AG09309 (cell line): ENCODE measurements around the gene GUCA2B.

Source experiments
- DNase-seq: peaks from one replicate; pipeline ENCODE4 v3.0.0-alpha.2; 2010; ENCODE audit warnings: low read depth
- H3K4me3 ChIP-seq: 2 replicates; pipeline ENCODE4 v1.5.1; 2011; ENCODE audit warnings: mild to moderate bottlenecking, low read depth, low read length, moderate library complexity; ENCODE audit not compliant: control insufficient read depth
- CTCF ChIP-seq: IDR thresholded peaks from 2 replicates; pipeline ENCODE4 v1.5.1; 2011; ENCODE audit warnings: mild to moderate bottlenecking, low read depth, low read length, inconsistent platforms; ENCODE audit not compliant: insufficient read depth, control insufficient read depth; ENCODE audit errors: missing control alignments

The GUCA2B gene

DNA sequence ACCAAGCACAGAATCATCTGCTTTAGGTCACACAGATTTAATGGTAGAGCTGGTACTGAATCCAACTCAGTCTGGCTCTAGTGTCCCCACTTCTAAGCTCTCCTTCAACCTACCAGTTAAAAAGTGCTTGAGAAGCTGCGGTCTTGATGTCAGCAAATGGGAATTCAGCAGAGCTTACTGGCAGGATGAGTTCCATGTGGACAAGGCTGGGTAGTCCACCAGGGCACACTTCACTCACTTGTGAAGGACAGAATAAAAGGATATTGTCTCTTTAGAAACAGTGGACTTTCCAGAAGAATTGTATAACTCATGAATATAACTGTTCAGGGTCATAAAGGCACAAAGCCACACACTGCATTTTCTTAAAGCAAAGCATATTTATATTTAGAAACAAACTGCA, 35.1 kb upstream of the GUCA2B start:
- DNase-seq = no peak
- H3K4me3 ChIP-seq = no peak overlapping the region
- no peak for TF ChIP-seq CTCF

DNA sequence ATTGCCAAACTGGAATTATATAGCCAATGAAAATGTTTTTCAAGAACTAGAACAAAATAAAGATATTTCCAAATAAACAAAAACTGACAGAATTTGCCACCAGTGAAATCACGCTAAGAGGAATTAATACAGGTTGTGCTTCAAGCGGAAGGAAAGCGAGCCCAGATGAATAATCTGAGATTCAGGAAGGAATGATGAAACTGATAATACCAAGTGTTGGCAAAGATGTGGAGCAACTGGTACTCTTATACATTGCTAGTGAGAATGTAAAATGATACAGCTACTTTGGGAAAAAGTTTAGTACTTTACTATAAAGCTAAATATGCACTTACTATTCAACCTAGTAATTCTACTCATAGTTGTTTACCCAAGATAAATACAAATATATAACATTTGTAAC, 30.8 kb upstream of the GUCA2B start:
- TF ChIP-seq CTCF = no peak
- H3K4me3 ChIP-seq = no peak overlapping the region
- DNase-seq = no peak

DNA sequence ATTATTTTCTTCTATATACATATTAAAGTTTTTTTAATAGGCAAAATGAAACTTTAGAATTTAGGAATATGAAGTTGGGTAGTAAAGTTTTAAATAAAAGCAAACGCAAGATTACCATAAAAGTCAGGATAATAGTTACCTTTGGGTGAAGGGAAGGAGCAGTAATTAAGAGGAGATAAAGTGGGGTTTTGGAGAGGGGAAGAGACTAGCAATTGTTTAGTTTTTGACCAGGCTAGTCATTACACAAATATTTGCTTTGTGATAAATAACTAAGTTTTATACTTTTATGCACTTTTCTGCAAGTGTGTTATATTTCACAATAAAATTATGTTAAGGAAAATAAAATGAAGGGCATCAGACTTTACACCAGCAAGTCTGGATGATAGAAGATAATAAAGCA, 27.7 kb upstream of the GUCA2B start:
- no peak for DNase-seq
- no peak overlapping the region for H3K4me3 ChIP-seq
- TF ChIP-seq CTCF = no peak

- no peak for DNase-seq
- TF ChIP-seq CTCF = no peak
- H3K4me3 ChIP-seq = no peak overlapping the region
Measured at GRCh38 chr1:42127767-42128166, 25.4 kb upstream of the GUCA2B start.

- H3K4me3 ChIP-seq = no peak overlapping the region
- no peak for TF ChIP-seq CTCF
- no peak for DNase-seq
Measured at GRCh38 chr1:42128499-42128898, 24.7 kb upstream of the GUCA2B start.

DNA sequence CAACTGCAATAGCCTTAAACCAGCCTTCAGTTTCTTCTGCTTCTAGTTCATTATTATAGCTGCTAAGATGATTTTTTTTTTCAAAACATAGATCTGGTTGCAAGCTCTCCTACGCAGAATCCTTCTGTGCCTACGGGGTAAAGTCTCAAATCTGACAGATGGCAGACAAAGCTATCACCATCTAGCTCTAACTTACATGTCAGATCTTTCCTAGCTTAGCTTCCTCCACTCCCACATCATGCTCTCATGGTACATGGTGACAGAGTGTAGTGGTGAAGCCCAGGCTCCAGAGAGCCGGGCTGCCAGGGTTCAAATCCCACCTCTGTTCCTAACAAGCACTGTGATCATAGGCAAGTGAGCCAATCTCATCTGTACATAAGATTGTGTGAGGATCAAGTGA, 24.2 kb upstream of the GUCA2B start:
- TF ChIP-seq CTCF = no peak
- DNase-seq = no peak
- no peak overlapping the region for H3K4me3 ChIP-seq

- TF ChIP-seq CTCF = no peak
- DNase-seq = no peak
- no peak overlapping the region for H3K4me3 ChIP-seq
Measured at GRCh38 chr1:42130061-42130660, 23.0 kb upstream of the GUCA2B start.
